Mucosa of gallbladder (tissue), 1 donor: Measurements from ENCODE around the gene MTMR12. TPM values are rescaled to one million over a fixed set of nuclear protein-coding genes. Genes with fewer than 3 reads are reported as not detected.

Experiments
- DNase-seq: peaks from one replicate; pipeline ENCODE4 v3.0.0-alpha.2; 2020; ENCODE audit warnings: low spot score
- total RNA-seq: library from RNA; stranded (reverse); gene quantifications from one replicate; pipeline ENCODE4 v1.2.1, GENCODE V29; 2021
- donor health status: DM: no; HTN: no; CAD: no.

MTMR12 gene
- 40.8 TPM for total RNA-seq

- DNase-seq = peak; percentile 100
Measured at GRCh38 chr5:32312595-32313332, at the start of gene MTMR12. Gene MTMR12 (minus strand): TSS chr5:32312939. CDS start chr5:32312838, 101 bp downstream.

GRCh38 chr5:32362527-32362926 is 49.8 kb upstream of the MTMR12 start:
- no peak for DNase-seq

GRCh38 chr5:32360906-32361305 is 48.2 kb upstream of the MTMR12 start:
- DNase-seq = no peak

- DNase-seq = no peak
Measured at GRCh38 chr5:32358611-32359010, 45.9 kb upstream of the MTMR12 start.

- no peak for DNase-seq
Measured at GRCh38 chr5:32357658-32358057, 44.9 kb upstream of the MTMR12 start.

- no peak for DNase-seq
Measured at GRCh38 chr5:32355686-32356085, 42.9 kb upstream of the MTMR12 start.

GRCh38 chr5:32353420-32353819 is 40.7 kb upstream of the MTMR12 start:
- no peak for DNase-seq

GRCh38 chr5:32352685-32353084 is 39.9 kb upstream of the MTMR12 start:
- no peak for DNase-seq

GRCh38 chr5:32346869-32347268 is 34.1 kb upstream of the MTMR12 start:
- DNase-seq = no peak

- no peak for DNase-seq
Measured at GRCh38 chr5:32343058-32343672, 30.4 kb upstream of the MTMR12 start.

- DNase-seq = no peak
Measured at GRCh38 chr5:32342656-32343055, 29.9 kb upstream of the MTMR12 start.

- no peak for DNase-seq
Measured at GRCh38 chr5:32339878-32340277, 27.1 kb upstream of the MTMR12 start.

- DNase-seq = no peak
Measured at GRCh38 chr5:32339198-32339597, 26.5 kb upstream of the MTMR12 start.

GRCh38 chr5:32332966-32333365 is 20.2 kb upstream of the MTMR12 start:
- no peak for DNase-seq

GRCh38 chr5:32332361-32332760 is 19.6 kb upstream of the MTMR12 start:
- DNase-seq = no peak

- no peak for DNase-seq
Measured at GRCh38 chr5:32331935-32332274, 19.2 kb upstream of the MTMR12 start.

- DNase-seq = no peak
Measured at GRCh38 chr5:32331217-32331934, 18.6 kb upstream of the MTMR12 start.

GRCh38 chr5:32330126-32330971 is 17.6 kb upstream of the MTMR12 start:
- no peak for DNase-seq

- DNase-seq = peak; percentile 65
Measured at GRCh38 chr5:32329395-32329834, 16.7 kb upstream of the MTMR12 start.

- DNase-seq = no peak
Measured at GRCh38 chr5:32326216-32326772, 13.6 kb upstream of the MTMR12 start.

- DNase-seq = no peak
Measured at GRCh38 chr5:32325616-32326015, 12.9 kb upstream of the MTMR12 start.

GRCh38 chr5:32325062-32325461 is 12.3 kb upstream of the MTMR12 start:
- DNase-seq = no peak
